NCI-H1694 (cell line): ENCODE data around the gene RIPK4.
A peak's percentile ranks its signal among the peaks of the same experiment; 100 is the strongest.
"Not testable (repeated sequence)": the region's sequence is repeated elsewhere in the genome, so short reads cannot be mapped to it uniquely, and the experiment has no call there.

ENCODE experiments used
- DNase-seq: peaks from one replicate; lab custom pipeline; 2025; lab: John Stamatoyannopoulos, UW

Gene RIPK4

DNA sequence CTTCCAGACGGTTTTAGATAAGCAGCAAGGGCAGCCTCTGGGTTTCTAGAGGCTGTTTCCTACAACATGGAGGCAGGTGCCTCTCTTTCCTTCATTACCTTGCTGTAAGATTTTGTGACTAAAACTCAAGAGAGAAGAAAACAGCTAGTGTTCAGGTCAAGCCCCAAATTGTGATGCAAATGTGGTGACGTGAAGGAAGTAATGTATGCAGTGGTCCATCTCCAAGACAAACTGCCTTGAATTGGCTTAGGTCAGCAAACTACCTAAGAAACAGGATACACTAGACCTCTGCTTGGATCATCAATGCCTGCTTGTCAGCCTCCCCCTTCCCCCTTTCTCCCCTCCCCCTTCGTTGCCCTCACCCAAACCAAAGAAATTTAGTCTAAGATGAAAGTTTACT lies 28.9 kb upstream of the RIPK4 start:
- no peak for DNase-seq

DNA sequence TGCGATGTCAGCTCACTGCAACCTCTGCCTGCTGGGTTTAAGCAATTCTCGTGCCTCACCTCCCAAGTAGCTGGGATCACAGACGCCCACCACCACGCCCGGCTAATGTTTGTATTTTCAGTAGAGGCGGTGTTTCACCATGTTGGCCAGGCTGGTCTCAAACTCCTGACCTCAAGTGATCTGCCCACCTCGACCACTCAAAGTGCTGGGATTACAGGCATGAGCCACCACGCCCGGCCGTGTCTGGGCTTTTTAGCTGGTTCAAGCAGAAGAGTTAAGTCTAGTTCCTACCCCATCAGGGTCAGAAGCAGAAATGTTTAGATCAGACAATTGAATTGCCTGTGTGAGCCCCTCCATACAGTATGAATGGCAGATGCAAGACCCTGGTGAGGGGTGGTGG lies 27.7 kb upstream of the RIPK4 start:
- DNase-seq = no peak

DNA sequence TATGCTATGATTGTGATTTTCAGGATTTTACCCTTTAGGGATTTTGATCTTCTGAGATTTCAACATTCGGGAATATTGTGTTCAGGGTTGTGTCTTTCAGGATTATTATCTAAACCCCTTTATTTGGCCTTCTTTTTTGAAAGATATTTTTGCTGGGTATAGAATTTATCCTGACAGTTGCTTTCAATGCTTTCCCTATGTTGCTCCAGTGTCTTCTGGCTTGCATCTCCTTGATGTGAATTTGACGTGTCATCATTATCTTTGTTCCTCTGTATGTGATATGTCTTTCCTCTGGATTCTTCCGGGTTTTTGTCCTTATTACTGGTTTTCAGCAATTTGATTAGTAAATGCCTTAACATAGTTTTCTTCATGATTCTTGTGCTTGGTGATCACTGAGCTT lies 25.9 kb upstream of the RIPK4 start:
- DNase-seq = no peak

DNA sequence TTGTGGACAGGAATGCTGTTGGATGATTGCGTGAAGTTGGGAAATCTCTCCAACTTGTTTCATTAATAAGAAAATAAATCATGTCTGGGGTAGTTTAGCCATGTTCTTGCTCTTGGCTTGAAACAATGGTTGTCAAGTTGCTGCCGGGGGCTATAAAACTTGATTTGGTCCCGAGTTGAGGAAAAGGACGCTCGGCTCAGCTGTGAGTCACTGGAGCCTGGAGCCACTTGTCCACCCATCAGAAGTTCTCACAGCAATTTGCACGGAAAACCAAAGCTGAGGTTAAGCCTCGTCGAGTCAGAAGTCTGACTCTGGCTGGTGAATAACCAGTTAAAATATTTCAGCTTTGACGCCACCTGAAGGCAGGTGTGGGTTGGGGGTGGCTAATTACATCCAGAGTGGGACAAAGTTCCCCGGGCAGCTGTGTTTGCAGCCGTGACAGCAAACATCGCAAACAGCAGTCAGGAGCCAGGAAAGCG lies 19.7 kb upstream of the RIPK4 start:
- no peak for DNase-seq

DNA sequence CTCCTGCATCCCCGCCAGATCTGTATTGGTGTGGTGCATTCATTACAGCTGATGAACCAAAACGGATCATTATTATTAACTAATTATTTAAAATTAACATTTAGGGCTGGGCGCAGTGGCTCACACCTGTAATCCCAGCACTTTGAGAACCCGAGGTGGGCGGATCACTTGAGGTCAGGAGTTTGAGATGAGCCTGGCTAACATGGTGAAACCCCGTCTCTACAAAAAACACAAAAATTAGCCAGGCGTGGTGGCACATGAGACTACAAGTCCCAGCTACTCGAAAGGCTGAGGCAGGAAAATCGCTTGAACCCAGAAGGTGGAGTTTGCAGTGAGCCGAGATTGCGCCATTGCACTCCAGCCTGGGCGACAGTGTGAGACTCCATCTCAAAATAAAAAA lies 18.4 kb upstream of the RIPK4 start:
- DNase-seq = not testable (repeated sequence)

DNA sequence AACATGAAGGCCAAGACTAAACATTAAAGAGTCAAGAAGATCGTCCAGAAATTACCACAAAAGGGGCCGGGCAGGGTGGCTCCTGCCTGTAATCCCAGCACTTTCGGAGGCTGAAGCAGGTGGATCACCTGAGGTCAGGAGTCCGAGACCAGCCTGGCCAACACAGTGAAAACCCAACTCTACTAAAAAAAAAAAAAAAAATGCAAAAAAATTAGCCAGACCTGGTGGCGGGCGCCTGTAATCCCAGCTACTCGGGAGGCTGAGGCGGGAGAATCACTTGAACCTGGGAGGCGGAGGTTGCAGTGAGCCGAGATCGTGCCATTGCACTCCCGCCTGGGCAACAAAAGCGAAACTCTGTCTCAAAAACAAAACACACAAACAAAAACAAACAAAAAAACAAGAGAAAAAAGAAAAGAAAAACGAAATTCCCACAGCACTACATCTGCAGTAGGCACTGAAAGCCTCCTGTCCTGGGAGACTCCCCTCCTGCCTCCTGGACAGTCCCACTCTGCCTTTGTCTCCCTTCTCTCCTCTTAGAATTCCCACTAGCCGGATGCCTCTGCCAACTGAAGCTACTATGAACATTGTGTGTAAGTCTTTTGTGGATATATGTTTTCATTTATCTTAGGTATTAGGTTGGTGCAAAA lies 17.7 kb upstream of the RIPK4 start:
- DNase-seq = no peak

DNA sequence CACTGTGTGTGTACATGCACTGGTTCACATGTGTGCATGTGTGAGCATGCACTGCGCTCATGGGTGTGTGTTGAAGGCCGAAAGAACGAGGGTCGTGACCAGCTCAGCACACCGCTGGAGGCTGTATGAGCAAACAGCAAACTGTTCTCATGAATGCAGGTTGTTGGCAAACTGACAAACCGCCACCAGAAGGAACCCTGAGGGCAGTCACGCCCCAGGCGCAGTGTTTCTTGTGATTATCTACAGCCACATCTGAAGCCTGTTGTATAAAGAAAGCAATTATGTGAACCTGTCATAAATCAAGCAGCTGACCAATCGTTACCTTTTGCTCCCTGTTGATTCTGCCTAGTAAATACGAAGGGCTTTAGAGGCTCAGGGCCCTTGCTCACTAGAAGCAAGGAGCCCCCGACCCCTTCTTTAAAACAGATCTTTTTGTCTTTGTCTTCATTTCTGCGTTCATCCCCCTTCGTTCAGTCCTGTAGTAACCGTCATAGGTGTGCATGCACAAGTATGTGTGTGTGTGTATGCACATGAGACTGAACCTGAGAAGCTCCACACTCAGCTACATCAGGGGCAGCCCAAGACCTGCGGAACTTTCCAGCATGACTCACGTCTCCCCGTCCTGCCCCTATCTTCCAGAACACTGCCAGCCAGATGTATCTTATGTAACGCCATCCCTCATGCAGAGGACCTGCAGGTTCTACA lies 16.8 kb upstream of the RIPK4 start:
- DNase-seq = no peak

DNA sequence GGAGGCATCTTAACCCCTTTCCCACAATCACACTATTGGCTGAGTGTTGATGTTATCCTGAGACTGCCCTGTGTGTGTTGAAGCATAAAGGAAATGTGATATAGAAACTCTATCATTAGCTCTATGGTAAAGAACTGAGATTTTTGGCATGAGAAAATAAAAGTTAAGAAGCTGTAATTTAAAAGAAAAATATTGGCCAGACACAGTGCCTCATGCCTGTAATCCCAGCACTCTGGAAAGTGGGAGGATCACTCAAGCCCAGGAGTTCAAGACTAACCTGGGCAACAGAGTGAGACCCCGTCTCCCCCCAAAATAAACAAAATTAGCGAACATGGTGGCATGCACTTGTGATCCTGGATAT lies 14.2 kb upstream of the RIPK4 start:
- no peak for DNase-seq

DNA sequence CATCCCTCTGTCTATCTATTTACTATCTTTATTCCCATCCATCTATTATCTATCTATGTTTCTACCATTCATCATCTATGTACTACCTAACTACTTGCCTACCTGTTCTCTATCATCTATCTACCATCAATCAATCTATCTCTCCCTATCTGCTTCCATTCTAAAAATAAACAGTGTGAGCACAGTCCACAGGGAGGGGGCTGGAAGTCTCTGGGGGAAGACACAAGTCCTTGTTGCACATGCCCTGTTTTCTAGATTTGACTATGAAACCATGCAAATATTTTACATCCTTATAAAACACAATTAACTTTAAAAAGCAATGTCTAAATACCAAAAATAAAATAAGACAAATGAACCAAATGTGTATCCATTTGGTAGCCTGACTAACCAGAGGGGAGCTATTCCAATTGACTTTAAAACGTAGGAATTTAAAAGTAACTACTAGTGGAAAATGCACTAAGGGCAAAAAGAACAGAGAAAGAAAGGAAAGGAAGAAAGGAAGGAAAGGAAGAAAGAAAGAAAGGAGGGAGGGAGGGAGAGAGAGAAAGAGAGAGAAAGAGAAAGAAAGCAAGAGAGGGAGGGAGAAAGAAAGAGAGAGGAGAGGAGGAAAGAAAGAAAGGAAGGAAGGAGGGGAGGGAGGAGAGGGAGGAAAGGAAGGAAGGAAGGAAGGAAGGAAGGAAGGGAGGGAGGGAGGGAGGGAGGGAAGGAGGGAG lies 13.6 kb upstream of the RIPK4 start:
- no peak for DNase-seq

DNA sequence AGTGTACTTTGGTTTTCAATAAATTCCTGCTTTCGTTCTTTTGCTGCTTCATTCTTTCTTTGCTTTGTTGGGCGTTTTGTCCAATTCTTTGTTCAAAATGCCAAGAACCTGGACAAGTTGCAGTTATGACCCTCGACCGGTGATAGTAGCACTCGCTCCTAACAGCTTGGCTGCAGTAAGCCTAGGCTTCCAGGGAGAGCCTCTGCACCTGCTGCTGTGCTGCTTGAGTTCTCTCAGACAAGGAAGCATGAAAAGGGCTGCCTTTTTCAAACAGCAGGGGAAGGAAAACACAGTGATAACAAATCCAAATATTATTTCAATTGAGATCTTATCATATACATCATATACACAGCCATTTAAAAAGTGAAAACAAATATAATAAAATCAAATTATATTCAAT lies 12.8 kb upstream of the RIPK4 start:
- DNase-seq = no peak

DNA sequence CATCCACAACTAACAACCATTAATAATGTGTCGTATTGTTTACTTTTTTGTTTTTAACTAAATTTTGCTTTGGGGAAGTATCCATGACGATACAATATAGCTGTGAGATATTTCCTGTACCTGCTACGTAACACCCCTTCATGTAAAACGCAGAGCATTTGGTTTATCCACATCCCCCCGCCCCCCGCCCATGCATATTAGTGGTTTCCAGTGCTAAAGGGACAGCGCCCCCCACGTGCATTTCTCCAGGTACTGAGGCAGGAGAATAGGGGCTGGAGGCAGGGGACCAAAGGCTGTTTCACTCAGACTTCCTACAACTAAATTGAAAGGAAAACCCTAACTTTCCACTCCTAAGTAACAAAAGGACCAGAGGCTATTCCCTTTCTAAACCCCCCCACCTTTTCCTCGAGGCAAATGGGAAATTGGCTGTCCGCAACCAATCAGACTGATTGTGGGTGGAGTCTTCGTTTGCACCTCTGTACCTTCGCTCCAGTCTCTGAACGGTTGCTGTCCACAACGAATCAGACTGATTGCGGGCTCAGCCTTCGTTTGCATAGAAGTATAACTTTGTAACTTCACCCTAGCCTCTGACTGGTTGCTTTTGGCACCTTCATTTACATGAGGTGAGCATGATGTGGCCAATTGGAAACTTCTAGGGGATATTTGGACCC lies 12.2 kb upstream of the RIPK4 start:
- no peak for DNase-seq

DNA sequence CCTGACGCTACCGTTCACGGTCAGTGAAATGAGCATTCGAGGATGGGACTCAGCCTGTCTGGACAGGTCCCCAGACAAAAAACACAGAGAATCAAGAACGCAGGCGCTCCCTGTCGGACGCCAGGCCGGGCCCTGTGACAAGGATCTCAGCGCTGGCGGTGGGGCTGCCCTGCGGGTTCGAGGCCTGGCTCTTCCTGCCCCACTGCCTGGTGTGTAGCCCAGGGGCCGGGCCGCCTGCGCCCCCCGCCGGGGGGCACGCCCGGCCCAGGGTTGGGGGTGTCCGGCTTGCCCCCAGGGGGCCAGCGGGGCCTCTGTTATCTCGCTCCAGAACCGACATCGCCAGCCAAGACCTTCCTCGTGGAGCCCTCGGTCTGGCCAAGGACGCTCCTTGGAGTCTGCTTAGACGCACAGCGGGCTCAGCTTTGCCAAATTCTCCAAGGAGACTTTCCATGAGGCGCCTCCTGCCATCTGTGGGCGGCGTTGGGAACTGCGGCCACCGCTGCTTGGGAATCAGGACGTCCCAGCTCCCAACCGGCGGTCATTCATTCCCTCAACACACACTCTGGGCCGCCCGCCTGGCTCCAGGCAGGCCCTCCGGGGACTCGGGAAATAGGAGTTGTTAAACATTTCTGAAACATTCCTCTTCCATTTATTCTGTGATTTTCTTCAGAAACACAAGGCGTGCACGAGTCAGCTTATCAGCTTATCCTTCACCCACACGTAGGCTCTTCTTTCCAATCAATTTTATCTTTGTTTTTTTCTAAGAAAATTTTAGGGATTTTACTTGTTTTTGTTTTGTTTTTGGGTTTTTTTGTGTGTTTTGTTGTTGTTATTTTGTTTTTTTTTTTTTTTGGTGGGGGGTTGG lies 11.3 kb upstream of the RIPK4 start:
- peak; percentile 36 for DNase-seq

DNA sequence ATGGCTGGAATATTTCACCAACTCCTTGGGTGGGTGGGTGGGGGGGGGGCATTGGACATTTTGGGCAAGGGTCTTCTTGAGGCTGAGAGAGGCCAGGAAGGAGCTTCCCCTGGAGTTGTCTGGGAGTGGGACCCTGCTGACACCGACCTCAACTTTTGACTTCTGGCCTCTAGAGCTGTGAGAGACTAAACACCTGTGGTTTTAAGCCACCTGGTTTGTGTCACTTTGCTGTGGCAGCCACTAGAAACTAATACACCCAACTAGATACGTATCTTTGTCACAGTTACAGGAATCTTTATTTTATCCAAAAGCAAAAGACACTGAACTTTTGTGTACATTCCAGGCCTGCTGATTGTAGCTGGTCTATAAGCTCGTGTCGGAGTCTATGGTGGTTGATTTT lies 9.9 kb upstream of the RIPK4 start:
- no peak for DNase-seq

DNA sequence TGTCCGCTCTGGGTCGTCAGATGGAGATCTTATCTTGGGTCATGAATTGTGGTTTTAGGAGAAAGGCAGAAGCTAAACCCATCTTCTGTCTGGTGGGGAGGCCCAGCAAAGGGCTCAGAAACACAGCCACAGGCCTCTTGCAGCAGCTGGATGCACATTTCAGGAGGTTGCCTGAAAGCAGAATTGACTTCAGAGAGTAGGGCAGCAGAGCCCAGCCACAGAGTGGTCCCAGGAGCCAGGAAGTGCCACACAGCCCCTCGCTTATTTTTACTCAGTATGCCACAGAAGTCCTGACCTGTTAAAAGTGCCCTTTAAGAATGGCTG lies 8.3 kb upstream of the RIPK4 start:
- no peak for DNase-seq

DNA sequence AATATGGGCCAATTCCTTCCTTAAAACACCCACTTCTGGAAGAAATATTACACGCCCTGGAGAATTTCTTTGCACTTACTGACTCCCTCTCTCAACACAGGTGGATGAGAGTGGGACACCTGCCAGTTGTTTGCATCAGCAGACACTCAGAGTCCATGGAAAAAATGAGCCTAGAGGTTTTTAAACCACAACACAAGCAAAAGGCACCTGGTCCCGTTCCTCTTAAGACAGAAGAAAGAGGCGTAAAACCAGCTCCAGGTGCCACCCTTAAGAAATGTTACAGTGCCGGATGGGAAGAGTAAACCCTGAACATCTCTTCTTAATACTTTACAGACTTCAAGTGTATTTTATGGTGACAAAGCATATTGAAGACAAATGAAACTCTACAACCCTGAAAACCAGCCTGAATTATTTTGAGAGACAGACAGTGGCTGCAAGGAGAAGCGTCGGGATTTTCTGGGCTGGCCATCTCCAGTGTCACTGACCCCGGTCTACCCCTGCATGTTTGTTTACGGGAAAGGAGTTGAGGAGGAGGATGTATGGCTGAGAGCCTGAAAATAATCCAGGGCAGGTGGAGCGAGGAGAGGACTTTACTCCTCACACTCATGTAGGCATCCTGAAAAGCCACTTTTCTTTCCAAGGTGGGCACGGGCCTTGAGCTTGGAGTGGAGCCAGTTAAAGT lies 7.8 kb upstream of the RIPK4 start:
- DNase-seq = no peak

DNA sequence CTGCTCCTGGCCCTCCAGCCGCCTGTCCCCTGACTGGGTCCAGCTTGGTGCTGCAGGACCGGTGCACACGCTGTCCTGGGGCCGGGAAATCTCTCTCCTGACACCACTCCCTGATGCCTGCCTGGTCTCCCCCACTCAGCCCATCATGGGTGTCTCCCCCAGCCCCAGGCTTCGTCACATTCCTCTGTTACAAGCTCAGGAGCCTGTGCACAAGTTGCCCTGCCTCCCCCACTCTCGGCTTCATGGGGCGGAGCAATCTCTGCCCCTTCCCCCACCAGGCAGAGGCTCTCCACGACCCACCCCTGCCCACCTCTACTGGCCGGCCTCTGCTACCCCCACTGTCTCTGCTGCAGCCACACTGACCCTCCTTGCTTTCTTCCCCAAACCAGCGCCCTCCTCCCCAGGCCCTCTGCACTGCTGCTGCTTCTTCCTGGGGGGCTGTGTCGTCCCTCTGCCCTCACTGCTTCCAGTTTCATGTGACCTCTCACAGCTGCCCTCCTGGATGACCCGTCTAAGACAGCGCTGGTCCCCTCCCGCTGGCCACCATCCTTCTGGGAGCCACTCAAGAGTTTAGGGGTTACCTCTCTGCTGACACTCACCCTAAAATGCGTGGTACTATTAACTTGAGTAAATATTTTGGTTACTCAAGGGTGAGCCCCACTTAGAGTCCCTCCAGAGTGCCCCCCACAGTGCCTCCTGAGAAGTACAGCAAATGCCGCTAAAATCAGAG lies 5.7 kb upstream of the RIPK4 start:
- no peak for DNase-seq

DNA sequence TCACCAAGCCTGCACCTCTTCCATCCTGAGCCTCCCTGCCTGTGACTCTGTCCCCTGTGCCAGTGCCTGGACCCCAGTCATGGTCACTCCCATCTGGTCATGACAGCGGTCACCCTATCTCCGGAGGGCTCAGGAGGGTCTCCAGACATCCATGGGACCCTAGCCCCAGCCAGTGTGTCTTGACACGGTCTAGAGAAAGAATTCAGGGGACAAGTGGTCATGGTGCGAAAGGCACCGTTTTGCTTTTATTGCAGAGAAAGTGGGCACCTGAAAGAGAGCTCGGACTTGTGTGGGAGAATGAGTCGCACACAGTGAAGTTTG lies 4.7 kb upstream of the RIPK4 start:
- DNase-seq = no peak

DNA sequence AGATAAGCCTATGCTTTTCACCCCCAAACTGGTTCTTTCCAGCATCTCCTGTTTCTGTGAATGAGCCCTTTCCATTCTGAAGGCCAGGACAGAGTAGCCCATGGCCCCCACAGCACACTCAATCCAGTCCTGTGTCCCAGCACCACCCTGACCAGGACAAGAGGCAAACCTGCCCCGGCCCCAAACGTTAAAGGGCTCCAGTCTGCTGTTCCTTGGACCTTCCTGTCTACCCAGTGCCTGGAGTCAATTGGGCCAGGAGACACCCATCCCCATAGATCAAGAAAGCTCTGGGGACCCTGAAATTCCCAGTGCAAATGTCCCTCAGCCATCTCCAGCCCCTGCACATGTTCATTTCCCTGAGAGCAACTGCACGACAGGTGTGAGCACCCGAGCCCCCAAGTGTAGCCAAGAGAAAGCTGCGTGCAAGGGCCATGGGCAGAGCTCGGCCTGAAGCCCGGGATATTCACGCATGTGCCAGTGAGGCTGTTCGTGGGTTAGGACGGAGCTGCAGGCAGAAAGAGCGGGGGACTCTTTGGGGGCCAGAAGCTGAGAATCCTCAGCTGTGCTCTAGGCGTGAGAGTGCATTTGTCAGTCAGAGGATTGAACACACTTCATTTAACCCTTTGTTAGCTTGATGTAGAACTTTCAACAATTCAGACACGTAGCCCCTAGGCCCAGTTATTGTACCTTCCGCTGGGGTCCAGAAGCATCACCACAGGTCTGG lies 4.2 kb upstream of the RIPK4 start:
- DNase-seq = no peak

DNA sequence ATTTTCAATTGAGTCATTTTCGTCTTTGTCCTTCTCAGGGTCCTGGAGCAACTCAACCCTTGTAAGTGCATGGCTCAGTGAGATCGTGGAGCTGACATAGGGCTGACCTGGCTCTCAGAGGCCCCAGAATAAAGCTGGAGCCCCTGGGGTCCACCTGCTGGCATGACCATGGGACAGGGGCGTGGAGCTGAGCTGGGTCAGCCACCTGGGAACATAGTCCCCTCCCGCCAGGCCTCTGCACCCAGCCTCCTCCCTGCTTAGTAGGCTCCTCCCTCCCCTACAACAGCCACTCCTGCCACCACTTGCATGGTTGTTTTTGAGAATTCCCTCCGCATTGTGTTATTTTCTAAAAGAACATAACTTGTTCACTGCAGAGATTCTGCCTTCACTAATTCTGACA lies 3.1 kb upstream of the RIPK4 start:
- no peak for DNase-seq

DNA sequence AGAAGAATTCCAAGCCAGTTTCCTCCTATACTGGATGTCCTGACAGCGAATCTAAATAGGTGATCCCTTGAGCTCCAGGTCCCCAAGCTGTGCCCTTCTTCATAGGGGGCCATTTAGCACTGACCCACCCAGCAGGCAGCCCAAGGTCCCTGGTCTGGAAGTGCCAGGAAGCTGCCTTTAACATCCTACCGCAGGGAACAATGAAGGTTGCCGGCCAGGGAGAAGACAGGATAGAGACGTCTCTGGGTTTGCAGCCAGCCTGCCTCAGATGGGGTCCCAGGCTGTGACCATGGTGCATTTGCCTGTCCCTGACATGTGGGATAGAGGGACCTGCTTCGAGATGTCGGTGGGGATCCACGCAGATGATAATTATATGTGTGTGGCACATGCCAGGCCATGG lies 2.7 kb upstream of the RIPK4 start:
- DNase-seq = no peak
